ENCODE measurements around the gene FFAR2.

- no peak for TF ChIP-seq CTCF (IDR thresholded peaks at IDR 0.05; ENCODE audit: low read depth, low read length, poor library complexity, severe bottlenecking)
- no peak for TF ChIP-seq EZH2phosphoT487 (IDR thresholded peaks at IDR 0.05; ENCODE audit: borderline replicate concordance, low read length)
Observed at GRCh38 chr19:35432911-35433310, 15.1 kb upstream of the FFAR2 start.

All from DOHH2 (cell line).